ENCODE results near the gene NEMP1.
"Not testable (repeated sequence)": the region's sequence is repeated elsewhere in the genome, so short reads cannot be mapped to it uniquely, and the experiment has no call there.

The NEMP1 gene, protein sequence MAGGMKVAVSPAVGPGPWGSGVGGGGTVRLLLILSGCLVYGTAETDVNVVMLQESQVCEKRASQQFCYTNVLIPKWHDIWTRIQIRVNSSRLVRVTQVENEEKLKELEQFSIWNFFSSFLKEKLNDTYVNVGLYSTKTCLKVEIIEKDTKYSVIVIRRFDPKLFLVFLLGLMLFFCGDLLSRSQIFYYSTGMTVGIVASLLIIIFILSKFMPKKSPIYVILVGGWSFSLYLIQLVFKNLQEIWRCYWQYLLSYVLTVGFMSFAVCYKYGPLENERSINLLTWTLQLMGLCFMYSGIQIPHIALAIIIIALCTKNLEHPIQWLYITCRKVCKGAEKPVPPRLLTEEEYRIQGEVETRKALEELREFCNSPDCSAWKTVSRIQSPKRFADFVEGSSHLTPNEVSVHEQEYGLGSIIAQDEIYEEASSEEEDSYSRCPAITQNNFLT

DNA sequence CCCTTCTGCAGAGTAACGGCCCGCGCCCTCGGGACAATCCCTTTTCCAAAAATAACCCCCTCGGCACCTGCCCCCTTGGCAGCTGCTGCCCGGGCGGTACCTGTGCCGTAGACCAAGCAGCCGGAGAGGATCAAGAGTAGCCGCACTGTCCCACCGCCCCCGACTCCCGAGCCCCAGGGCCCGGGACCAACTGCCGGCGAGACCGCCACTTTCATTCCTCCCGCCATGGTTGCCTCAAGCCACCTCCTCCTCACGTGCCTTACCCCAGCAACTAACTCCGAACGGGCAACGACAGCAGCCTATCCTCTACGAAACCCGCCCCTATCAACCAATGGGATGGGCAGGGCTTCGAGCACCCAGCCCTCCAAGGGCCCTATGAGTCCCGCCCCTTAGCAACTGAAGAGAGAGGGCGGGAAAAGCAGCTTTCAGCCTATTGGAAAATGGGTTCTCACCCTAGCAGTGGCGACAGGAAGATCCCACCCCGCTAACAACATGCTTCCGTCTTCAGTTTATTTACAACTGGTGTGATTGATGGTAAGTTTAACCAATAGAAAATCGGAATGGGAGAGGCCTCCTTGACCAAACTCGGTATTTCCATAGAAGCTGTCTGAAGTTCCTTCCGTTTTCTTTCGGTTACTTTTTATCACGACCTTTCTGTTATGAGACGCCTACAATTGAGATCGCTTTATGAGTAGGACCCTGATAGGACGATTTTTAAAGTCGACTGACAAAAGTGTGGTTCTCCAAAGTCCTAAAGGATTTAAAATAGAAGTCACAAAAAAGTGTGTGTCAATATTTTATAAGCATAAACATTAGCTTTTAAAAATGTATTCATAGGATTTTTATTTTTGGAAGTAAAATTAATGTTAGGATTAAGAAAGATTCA lies at the start of gene NEMP1:
NEMP1 (minus strand) TSS at position 273 of the 886 bp plus-strand sequence; CDS start at position 227, 46 bp downstream.
- peak; percentile 99 for DNase-seq

DNA sequence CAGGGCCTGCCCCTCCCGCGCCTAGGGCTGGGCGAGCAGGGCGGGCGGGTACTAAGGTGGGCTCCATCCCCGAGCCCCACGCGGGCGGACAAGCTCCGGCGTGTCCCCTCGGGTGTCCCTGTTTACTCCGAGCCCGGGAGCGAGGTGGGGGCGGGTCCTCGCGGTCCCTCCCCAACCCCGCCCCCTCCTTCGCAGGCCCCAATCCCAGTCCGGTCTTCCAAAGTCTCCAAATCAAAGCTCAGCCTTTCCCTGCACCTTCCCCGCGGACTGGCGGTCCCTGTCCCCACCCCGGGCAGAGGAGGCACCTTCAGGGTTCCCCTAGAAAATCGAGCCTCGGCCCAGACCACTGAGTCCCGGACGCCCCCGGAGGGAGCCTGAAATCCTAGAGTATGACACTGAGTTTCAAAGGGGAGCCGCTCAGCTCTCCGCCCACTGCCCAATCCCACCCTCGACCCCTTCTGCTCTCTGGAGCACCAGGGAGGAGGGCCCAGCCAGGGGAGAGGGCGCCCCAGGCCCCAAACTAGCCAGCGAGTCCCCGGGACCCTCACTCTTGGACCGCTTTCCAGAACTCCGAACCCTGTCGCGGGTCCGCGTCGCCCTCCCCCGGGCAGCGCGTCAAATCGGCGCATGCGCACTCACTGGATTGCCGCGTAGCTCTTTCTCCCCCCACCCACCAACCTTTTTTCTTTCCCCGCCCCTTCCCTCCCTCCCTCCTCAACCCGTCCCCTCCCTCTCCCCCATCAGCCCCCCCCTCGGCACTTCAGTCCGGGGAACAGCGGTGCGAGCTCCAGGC lies 49.3 kb upstream of the NEMP1 start, which contains the start of gene LRP1:
LRP1 (plus strand) TSS at position 758 of the 793 bp plus-strand sequence. CDS start 482 bp downstream, outside the sequence.
- peak; percentile 59 for DNase-seq

DNA sequence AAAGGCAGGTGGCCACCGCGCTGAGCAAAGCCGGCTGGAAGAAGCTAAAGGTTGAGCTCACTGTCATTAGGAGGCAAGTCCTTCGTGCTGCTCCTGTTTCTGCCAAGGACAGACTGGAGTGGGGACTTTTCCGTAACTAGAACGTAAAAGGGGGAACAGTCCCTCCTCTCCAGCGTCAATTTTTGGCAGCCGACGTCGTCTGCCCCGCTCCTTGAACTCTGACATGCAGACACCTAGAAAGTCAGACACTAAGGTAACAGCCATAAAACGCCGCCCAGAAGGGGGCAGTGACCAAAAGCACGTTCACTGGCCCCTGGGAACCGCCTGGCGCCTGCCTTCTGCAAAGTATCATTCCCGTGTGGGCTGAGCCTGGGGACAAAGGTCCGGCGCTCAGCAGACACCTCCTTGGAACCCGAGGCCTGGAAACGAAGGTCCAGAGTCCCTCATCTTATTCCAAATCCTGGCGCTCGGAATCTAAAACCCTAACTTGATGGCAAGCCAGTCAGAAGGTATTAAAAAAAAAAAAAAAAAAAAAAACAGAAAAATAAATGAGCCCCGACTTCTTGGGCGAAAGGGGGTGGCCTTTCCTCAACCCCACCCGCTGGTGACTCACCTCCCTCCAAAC lies 48.6 kb upstream of the NEMP1 start:
- DNase-seq, result no peak

DNA sequence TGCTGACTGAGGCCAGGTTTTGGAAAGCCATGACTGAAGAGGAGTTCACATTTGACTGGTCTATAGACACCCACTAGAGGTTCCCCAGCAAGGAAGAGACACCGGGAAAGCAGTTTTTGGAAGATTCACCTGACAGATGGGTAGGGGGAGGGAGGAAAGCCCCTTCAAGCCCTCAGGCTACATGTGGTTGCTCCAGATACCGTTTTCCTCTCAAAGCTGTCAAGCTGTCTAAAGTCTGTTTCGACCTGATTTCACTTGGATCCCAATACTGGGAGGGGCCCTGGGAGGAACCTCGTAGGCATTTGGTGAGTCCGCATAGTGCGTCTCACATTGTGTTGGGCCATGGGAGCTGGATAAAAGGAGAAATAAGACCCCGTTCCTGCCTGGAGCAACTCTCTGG lies 48.0 kb upstream of the NEMP1 start:
- peak; percentile 13 for DNase-seq

DNA sequence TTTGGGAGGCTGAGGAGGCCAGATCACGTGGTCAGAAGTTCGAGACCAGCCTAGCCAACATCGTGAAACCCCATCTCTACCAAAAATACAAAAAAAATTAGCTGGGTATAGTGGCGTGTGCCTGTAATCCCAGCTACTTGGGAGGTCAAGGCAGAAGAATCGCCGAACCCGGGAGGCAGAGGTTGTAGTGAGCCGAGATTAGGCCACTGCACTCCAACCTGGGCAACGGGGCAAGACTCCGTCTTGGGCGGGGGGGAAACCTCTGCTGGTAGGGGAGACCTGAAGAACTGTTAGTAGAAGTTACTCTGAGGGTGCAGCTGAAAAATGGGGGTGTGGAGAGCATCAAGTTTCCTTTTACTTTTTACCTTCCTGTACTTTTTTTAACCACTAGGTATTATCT lies 47.5 kb upstream of the NEMP1 start:
- no peak for DNase-seq

DNA sequence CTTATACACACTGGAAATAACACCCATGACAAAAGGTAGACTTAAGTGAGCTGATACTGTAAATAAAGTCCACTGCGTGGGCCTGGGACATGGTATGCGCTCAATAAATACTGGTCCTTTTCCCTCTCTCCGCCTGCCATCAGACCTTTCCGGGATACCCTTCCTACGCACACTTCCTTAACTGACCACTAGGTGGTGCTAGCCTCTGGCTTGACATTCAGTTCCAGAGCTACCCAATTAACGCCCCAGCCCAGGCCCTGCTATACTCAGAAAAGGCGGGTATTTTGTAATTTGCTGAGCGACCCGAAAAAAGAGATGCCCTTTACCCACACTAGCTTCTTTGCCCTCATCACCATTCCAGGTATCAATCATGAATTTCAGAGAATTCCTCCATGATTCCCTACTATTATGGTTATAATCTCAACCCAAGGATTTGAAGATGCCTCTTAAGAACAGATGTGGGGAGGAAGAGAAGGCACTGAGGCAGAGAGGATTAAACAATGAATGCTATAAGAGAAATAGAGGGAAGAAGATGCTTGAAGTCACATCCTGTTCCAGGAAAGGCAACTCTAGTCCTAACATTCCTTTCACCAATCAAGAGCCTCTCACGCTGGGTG lies 45.8 kb upstream of the NEMP1 start:
- peak; percentile 59 for DNase-seq

DNA sequence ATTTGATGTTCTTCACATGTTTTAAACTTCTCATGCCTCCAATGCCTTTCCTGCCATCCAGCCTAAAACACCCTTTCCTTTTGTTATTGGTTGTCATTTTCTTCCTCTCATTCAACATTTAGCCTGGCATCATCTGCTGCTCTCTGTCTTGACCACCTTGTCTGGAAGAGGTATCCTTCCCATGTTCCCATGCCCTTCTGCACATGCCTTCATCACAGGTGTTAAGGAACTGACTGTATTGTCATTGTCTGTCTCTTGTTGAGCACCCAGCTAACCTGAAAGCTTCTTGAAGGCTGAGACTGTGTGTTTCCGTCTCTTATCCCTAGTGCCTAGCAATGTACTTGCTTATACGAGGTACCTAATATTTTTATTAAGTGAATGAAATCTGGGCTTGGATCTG lies 45.2 kb upstream of the NEMP1 start:
- DNase-seq, result no peak

DNA sequence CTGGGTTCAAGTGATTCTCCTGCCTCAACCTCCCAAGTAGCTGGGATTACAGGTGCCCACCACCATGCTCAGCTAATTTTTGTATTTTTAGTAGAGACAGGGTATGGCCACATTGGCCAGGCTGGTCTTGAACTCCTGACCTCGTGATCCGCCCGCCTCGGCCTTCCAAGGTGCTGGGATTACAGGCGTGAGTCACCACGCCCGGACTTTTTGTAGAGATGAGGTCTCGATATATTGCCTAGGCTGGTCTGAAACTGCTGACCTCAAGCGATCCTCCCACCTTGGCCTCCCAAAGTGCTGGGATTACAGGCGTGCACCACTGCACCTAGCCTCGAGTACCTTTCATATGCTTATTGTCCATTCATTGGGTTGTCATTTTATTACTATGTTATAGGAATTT lies 42.1 kb upstream of the NEMP1 start:
- DNase-seq, result not testable (repeated sequence)

DNA sequence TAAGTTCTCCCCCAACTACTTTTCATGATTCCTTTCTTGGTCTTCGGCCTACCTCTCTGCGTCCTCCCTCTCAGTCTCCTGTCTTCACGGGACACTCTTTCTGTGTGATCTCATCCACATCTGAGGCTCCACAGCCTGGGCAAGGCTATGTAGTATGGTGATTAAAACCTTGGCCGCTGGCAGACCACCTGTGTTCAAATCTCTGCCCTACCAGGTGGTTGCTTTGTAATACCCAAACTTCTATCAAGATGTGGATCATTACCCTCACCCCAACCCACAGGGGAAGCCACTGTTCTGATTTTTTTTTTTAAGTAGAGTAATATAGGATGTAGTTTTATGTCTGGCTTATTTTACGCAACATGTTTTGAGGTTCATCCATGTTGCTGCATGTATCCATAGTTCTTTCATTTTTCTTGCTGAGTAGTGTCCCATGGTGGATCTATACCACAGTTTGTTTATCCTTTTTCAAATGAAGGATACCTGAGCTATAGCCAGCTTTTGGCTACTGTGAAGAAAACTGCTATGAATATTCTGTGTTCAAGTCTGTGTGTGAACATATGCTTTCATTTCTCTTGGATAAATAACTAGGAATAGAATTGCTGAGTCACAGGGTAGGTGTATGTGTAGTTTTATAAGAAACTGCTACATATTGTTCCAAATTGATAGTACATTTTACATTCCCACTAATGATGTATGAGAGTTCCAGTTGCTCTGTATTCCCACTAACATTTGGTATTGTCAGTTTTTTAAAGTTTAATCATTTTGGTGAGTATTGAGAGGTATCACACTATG lies 40.9 kb upstream of the NEMP1 start:
- no peak for DNase-seq

DNA sequence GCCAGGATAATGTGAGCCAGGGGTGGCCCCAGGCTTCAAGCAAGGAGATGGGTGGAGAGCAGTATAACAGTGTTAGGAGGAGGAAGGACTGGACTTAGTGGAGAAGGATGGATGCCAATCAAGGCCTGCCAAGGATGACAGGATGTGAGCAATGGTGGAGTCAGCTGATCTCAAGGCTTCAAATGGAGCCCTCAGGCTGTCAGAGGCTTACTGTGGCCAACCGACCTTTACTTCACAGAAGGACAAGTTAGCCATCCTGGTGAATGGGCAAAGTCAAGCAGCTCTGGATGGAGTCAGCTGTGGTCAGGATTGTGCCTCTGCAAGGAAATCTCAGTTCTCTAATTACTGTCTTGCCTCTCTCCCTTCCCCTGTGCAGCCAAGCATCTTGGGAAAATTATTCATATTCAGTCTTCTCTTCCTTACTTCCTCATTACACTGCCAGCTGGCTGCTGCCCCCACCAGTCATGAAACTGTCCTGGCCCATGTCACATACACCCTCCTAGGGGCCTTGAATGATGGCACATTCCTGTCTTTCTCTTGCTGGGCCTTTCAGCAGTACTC lies 40.2 kb upstream of the NEMP1 start:
- DNase-seq, result no peak

DNA sequence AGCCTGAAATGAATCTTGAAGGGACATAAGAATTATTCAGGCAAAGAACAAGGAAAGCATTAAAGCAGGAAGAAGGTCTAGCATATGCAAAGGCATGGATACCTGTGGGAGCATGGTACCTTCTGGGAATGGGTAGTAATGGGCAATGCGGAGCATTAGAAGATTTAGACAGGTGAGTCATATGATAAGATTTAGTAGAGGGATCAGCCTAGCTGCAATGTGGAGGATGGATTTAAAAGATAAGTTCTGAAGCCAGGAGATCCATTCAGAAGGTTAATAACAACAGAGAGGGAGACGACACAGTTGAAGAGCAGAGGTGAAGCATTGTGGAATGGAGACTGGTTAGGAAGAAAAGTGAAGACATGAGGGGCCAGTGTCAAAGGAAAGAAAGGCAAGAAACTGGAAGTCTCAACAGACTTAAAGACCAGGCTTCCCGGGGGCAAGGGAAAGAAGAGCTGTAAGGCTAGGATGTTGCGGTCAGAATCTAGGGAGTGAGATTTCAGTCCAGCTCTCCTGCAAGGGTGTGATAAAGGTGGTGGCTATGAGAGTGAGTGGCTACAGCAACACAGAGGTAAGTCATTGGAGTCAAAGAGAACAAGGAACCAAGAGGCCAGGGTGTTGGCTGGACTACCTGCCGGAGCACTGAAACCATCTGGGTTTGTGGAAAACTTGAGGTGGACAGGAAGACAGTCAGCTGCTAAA lies 38.1 kb upstream of the NEMP1 start:
- no peak for DNase-seq

DNA sequence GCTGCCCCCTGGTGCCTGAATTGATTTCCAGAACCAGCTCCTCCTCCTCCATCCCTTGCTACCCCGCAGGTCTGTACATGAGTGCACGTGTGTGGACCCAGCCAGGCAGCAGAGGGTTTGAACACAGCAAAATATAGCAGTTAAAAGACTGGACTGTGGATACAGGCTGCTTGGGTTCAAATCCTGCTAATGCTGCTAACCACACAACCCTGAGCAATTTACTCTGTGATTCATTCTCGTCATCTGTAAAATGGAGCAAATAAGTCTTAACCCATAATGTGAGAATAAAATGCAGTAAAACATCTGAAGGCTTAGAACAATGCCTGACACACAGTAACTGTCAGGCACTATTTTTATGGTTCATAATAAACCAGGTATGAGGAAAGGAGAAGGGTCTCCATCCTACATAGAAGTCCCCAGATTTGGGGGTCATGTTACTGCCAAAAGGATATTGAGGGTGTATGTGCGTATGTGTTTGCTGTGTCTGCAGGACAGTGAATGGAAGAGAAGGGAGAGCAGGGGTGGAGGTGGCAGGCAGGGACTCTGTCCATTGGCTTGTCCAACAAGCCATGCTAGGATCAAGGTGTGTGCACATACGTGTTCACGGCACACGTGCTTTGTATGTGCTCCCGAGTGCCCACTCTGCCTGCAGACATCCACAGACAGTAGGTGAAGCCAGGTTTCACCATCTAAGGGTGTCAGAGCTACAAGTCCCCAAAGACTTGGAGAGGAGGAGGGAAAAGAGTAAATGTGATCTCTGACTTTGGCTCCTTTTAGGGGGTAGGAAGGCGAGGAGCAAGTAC lies 34.1 kb upstream of the NEMP1 start:
- DNase-seq, result no peak

DNA sequence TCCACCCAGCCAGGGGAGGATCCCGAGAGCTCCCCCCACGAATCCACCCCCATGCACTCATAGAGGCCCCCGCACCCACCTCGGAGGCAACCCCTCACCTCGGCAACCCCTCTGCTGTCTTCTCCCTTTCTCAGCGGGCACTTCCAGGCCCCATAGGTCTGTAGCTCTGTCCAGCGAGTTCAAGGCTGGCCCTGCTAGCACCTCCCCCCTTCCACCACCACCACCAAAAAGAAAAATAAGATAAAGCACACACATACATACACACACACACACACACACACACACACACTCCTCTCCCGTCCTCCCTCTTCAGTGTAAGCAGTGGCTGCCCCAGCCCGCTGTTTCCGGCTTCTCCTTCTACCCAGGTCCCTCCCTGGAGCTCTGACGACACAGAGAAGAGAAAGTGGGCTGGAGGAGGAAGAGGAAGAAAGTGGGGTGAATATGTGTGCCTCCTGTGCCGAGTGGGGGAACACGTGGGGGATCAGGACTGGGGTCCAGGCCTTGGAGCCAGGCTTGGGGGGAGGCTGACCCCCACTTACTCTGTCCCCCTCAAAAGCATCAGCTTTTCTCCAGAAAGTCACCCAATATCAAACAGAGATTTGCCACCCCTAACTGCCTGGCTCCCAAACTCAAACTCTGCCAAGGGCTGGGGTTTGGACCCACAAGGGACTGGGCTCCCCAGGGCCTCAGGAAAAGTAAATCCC lies 32.6 kb upstream of the NEMP1 start, which contains the start of gene STAT6:
STAT6 (minus strand) TSS at position 332 of the 704 bp plus-strand sequence. CDS start 3,084 bp downstream, outside the sequence.
- DNase-seq, result no peak

DNA sequence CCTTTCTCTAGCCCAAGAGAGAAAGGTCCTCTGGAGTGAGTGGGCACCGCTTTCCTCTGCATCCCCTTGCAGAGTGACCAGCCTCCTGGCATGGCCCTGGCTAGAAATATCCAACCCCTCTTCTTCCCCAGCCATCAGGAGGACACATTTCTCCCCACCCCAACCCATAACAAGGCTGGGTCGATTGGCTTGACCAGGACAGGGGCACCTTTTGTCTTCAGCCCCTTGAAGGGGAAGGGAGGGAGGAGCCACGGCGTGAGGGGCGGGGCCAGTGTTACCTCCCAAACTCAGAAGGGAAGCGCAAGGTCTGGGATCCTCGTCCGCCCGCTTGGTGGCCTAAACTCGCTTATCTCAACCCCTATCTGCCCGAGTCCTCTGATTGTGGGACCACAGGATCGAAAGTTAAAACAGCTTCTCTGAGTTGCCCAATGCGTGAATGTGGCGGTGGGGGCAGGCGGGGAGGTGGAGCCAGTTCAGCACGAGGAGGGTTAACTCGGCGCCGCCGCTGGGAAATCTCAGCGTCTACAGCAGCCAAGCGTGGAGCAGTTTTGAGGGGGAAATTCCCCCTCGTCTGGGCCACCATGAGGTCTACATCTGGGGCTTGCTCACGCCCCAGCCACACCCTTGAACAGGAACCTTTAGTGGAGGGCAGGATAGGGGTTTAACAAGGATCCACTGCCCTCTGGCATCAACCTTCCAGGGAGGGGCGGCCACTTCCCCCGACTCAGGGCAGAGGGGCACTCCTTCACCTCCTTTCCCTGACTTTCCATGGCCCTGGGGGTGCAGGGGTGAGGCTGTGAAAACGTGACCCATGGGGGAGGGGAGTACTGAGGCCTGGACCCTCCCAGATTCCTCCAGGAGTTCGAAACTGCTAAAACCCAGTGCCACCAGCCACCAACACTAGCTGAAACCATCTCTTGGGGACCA lies 31.8 kb upstream of the NEMP1 start:
- DNase-seq, result no peak

DNA sequence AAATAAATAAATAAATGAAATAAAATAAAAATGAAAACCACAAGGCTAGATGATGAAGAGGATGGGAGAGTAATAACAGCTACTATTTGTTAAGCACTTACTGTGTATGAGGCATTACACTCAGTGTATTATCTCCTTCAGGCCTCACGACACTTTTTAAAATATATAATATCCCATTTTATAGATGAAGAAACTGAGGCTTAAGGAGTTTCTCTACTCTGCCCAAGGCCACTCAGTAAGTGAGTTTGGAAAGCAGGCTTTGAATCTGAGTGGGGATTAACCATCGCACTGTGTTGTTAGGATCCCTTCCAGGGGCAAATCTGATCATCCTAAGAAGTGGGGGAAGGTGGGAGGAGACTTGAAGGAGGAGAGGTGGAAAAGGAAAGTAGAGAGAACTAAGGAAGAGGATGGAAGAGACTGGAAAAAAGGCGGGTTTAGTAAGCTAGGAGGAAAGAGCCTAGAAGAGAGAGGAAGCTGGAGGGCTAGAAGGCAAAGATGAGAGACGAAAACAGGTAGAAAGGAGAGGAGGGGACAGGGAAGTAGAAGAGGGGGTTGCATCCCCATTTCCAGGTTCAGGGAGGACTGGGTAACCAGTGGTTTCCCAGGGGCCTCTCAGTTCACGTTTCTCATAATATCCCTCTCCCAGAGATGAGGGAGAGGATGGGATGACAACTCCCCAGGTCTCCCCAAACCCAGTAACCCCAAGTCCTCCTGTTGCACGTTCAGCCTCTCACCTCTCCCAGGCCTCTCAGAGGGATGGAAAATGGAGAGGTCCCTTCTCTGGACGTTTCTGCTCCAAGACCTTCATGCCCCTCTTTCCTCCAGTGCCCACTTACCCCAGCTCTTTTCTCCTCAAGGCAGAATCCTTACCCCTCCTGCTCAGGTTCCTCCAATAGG lies 30.9 kb upstream of the NEMP1 start:
- no peak for DNase-seq

All from NCI-H1694 treated with DMSO at 0.1 percent for 48 hours (cell line).